HAP-1 (cell line): Measurements from ENCODE around the gene FGFBP3.

Experiments
- DNase-seq, 2 experiments: peaks; one replicate each; pipeline ENCODE4 v3.0.0-alpha.2; 2016 to 2020; ENCODE audit warnings: low spot score in 2 of 2
- H3K27me3 ChIP-seq: fragments of 250-450 bp; sonication (Bioruptor Pico); 2 replicates; pipeline ENCODE4 v1.5.1; 2020; ENCODE audit warnings: low read depth, mild to moderate bottlenecking, moderate library complexity
- H3K36me3 ChIP-seq: fragments of 250-450 bp; sonication (Bioruptor Pico); replicated peaks from 2 replicates; pipeline ENCODE4 v1.5.1; 2020; ENCODE audit warnings: mild to moderate bottlenecking
- H3K4me1 ChIP-seq: fragments of 250-450 bp; sonication (Bioruptor Pico); 2 replicates; pipeline ENCODE4 v1.5.1; 2020; ENCODE audit warnings: mild to moderate bottlenecking
- H3K4me3 ChIP-seq: fragments of 250-450 bp; sonication (Bioruptor Pico); 2 replicates; pipeline ENCODE4 v1.5.1; 2020; ENCODE audit warnings: mild to moderate bottlenecking, moderate library complexity
- H3K9me3 ChIP-seq: fragments of 250-450 bp; sonication (Bioruptor Pico); 2 replicates; pipeline ENCODE4 v1.5.1; 2020; ENCODE audit warnings: mild to moderate bottlenecking, moderate library complexity
- in situ Hi-C: fragments of 300-500 bp; cut with MboI; formaldehyde crosslinking; loops from 3 replicates; pipeline ENCODE4 v1.14.3; 2020; ENCODE audit warnings: low sequenced_read_pairs, inconsistent platforms, mixed read lengths

The FGFBP3 gene

GRCh38 chr10:91909117-91909677 lies at the start of gene FGFBP3:
FGFBP3 (minus strand) TSS chr10:91909486; CDS start chr10:91908969, 517 bp downstream.
- DNase-seq = peak; percentile 81 to 83
- H3K4me1 ChIP-seq = peaks cover 9% of the 10 kb centered on the region
- H3K4me3 ChIP-seq = peak within 1 kb of the TSS; percentile 54
- H3K27me3 ChIP-seq = no peaks in the 10 kb centered on the region
- no peaks in the 10 kb centered on the region for H3K36me3 ChIP-seq
- in situ Hi-C loops = loop anchor here (25.0 kb wide), 3 partner anchors 522 to 997 kb away; partner anchors contain the start of gene ANKRD1
- H3K9me3 ChIP-seq = no peaks in the 10 kb centered on the region

- Histone ChIP-seq H3K4me3 (no peak overlapping the region), H3K27me3 (no peaks in the 10 kb centered on the region), H3K9me3 (no peaks in the 10 kb centered on the region), H3K36me3 (peaks cover 32% of the 10 kb centered on the region), H3K4me1 (peaks cover 40% of the 10 kb centered on the region)
- peak in 1 of 2 experiments; percentile 93 for DNase-seq
- in situ Hi-C loops = no loop called here
Measured at GRCh38 chr10:91957091-91957490, 47.8 kb upstream of the FGFBP3 start.

GRCh38 chr10:91955114-91955513 lies 45.8 kb upstream of the FGFBP3 start:
- in situ Hi-C loops = no loop called here
- peaks cover 20% of the 10 kb centered on the region for H3K36me3 ChIP-seq
- no peak for DNase-seq

GRCh38 chr10:91953600-91954160 lies 44.4 kb upstream of the FGFBP3 start:
- H3K4me1 ChIP-seq = peaks cover 40% of the 10 kb centered on the region
- H3K36me3 ChIP-seq = peaks cover 9% of the 10 kb centered on the region
- no peak overlapping the region for H3K4me3 ChIP-seq
- DNase-seq = peak; percentile 12 to 96
- H3K9me3 ChIP-seq = no peaks in the 10 kb centered on the region
- in situ Hi-C loops = no loop called here
- H3K27me3 ChIP-seq = no peaks in the 10 kb centered on the region

More at GRCh38 chr10:91955114-91955513, 45.8 kb upstream of the FGFBP3 start:
- Histone ChIP-seq H3K4me3 (no peak overlapping the region), H3K9me3 (no peaks in the 10 kb centered on the region), H3K4me1 (peaks cover 40% of the 10 kb centered on the region), H3K27me3 (no peaks in the 10 kb centered on the region)

GRCh38 chr10:91944880-91945630 lies 35.8 kb upstream of the FGFBP3 start:
- DNase-seq = no peak
- peaks cover 15% of the 10 kb centered on the region; the same call in 1 of the 2 replicates for H3K36me3 ChIP-seq
- no peaks in the 10 kb centered on the region for H3K9me3 ChIP-seq
- in situ Hi-C loops = no loop called here
- H3K4me1 ChIP-seq = no peaks in the 10 kb centered on the region
- H3K27me3 ChIP-seq = no peaks in the 10 kb centered on the region
- H3K4me3 ChIP-seq = no peak overlapping the region

- Histone ChIP-seq H3K27me3 (no peaks in the 10 kb centered on the region), H3K4me3 (no peak overlapping the region), H3K9me3 (no peaks in the 10 kb centered on the region), H3K36me3 (peaks cover 26% of the 10 kb centered on the region), H3K4me1 (no peaks in the 10 kb centered on the region)
- in situ Hi-C loops = no loop called here
- no peak for DNase-seq
Measured at GRCh38 chr10:91941426-91941825, 32.1 kb upstream of the FGFBP3 start.

- in situ Hi-C loops = no loop called here
- Histone ChIP-seq H3K36me3 (peaks cover 30% of the 10 kb centered on the region), H3K9me3 (no peaks in the 10 kb centered on the region), H3K4me3 (no peak overlapping the region), H3K27me3 (no peaks in the 10 kb centered on the region), H3K4me1 (no peaks in the 10 kb centered on the region)
- no peak for DNase-seq
Measured at GRCh38 chr10:91939653-91940052, 30.4 kb upstream of the FGFBP3 start.

GRCh38 chr10:91935886-91936285 lies 26.6 kb upstream of the FGFBP3 start:
- H3K36me3 ChIP-seq = peaks cover 25% of the 10 kb centered on the region

GRCh38 chr10:91932737-91933136 lies 23.5 kb upstream of the FGFBP3 start:
- in situ Hi-C loops = no loop called here
- no peak for DNase-seq
- Histone ChIP-seq H3K36me3 (peaks cover 21% of the 10 kb centered on the region), H3K27me3 (no peaks in the 10 kb centered on the region), H3K9me3 (no peaks in the 10 kb centered on the region), H3K4me3 (no peak overlapping the region), H3K4me1 (no peaks in the 10 kb centered on the region)

More at GRCh38 chr10:91935886-91936285, 26.6 kb upstream of the FGFBP3 start:
- Histone ChIP-seq H3K4me1 (no peaks in the 10 kb centered on the region), H3K9me3 (no peaks in the 10 kb centered on the region), H3K27me3 (no peaks in the 10 kb centered on the region), H3K4me3 (no peak overlapping the region)
- no peak for DNase-seq
- in situ Hi-C loops = no loop called here

- Histone ChIP-seq H3K4me1 (no peaks in the 10 kb centered on the region), H3K4me3 (no peak overlapping the region), H3K36me3 (peaks cover 16% of the 10 kb centered on the region), H3K9me3 (no peaks in the 10 kb centered on the region), H3K27me3 (no peaks in the 10 kb centered on the region)
- DNase-seq = peak in 1 of 2 experiments; percentile 24
- in situ Hi-C loops = no loop called here
Measured at GRCh38 chr10:91931526-91932190, 22.4 kb upstream of the FGFBP3 start.

- Histone ChIP-seq H3K36me3 (peaks cover 8% of the 10 kb centered on the region), H3K9me3 (no peaks in the 10 kb centered on the region), H3K4me1 (no peaks in the 10 kb centered on the region), H3K27me3 (no peaks in the 10 kb centered on the region), H3K4me3 (no peak overlapping the region)
- DNase-seq = no peak
- in situ Hi-C loops = no loop called here
Measured at GRCh38 chr10:91930939-91931338, 21.7 kb upstream of the FGFBP3 start.

- Histone ChIP-seq H3K4me3 (peak overlapping the region; percentile 68), H3K9me3 (no peaks in the 10 kb centered on the region), H3K27me3 (0 out of 2 replicates have a peak, but pooled peaks cover 3% of the 10 kb centered on the region), H3K36me3 (no peaks in the 10 kb centered on the region; the same call in none of the 2 replicates), H3K4me1 (peaks cover 4% of the 10 kb centered on the region)
- in situ Hi-C loops = no loop called here
- DNase-seq = no peak
Measured at GRCh38 chr10:91925022-91925320, 15.7 kb upstream of the FGFBP3 start.

GRCh38 chr10:91924212-91925021 lies 15.1 kb upstream of the FGFBP3 start:
- in situ Hi-C loops = loop anchor here (25.0 kb wide), 3 partner anchors 537 to 1012 kb away; partner anchors contain the start of gene ANKRD1
- no peaks in the 10 kb centered on the region for H3K9me3 ChIP-seq
- peak overlapping the region; percentile 68 for H3K4me3 ChIP-seq
- DNase-seq = peak in 1 of 2 experiments; percentile 8
- peaks cover 4% of the 10 kb centered on the region for H3K4me1 ChIP-seq
- no peaks in the 10 kb centered on the region; the same call in none of the 2 replicates for H3K36me3 ChIP-seq
- 0 out of 2 replicates have a peak, but pooled peaks cover 3% of the 10 kb centered on the region for H3K27me3 ChIP-seq
